ENCODE data around the gene FAM20C. TPM values are rescaled to one million over a fixed set of nuclear protein-coding genes. Genes with fewer than 3 reads are reported as not detected.

Gene FAM20C
- total RNA-seq, 3 donors from 2014 or later (not counting 1 experiment from before 2014, with no cell fraction given), result 1.2 to 8.6 (median 3.9) TPM

- Histone ChIP-seq H3K4me3 (ENCODE audit: low read length) (no peak overlapping the region), H3K9me3 (ENCODE audit: control insufficient read depth, insufficient read depth, low read length) (no peaks in the 10 kb centered on the region), H3K4me1 (ENCODE audit: control insufficient read depth, insufficient read depth, low read length) (no peaks in the 10 kb centered on the region), H3K27me3 (ENCODE audit: control insufficient read depth, insufficient read depth, low read length) (no peaks in the 10 kb centered on the region), H3K36me3 (ENCODE audit: control insufficient read depth, insufficient read depth, low read length) (no peaks in the 10 kb centered on the region), H3K27ac (ENCODE audit: low read length) (no peak overlapping the region)
- 92% methylated on average over 34 of the region's 34 CpGs for WGBS (ENCODE audit: insufficient coverage)
- Mint-ChIP-seq H3K4me1 (no peaks in the 10 kb centered on the region), H3K9me3 (no peaks in the 10 kb centered on the region), H3K36me3 (no peaks in the 10 kb centered on the region), H3K27me3 (ENCODE audit: low read depth in 2 of 2) (no peaks in the 10 kb centered on the region), H3K27ac (no peak overlapping the region), H3K4me3 (no peak overlapping the region)
- DNase-seq (no peak), ATAC-seq (no peak)
- TF ChIP-seq, protein P1, sequence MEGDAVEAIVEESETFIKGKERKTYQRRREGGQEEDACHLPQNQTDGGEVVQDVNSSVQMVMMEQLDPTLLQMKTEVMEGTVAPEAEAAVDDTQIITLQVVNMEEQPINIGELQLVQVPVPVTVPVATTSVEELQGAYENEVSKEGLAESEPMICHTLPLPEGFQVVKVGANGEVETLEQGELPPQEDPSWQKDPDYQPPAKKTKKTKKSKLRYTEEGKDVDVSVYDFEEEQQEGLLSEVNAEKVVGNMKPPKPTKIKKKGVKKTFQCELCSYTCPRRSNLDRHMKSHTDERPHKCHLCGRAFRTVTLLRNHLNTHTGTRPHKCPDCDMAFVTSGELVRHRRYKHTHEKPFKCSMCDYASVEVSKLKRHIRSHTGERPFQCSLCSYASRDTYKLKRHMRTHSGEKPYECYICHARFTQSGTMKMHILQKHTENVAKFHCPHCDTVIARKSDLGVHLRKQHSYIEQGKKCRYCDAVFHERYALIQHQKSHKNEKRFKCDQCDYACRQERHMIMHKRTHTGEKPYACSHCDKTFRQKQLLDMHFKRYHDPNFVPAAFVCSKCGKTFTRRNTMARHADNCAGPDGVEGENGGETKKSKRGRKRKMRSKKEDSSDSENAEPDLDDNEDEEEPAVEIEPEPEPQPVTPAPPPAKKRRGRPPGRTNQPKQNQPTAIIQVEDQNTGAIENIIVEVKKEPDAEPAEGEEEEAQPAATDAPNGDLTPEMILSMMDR (IDR thresholded peaks at IDR 0.05), result no peak
- intact Hi-C loops (cut with micrococcal nuclease), result no loop called here
These were observed 43.4 kb downstream of the FAM20C start for GRCh38 chr7:235576-236395.

GRCh38 chr7:236967-237366, 44.6 kb downstream of the FAM20C start:
- Histone ChIP-seq H3K27me3 (ENCODE audit: control insufficient read depth, insufficient read depth, low read length) (no peaks in the 10 kb centered on the region), H3K27ac (ENCODE audit: low read length) (no peak overlapping the region), H3K9me3 (ENCODE audit: control insufficient read depth, insufficient read depth, low read length) (no peaks in the 10 kb centered on the region), H3K36me3 (ENCODE audit: control insufficient read depth, insufficient read depth, low read length) (no peaks in the 10 kb centered on the region), H3K4me3 (ENCODE audit: low read length) (no peak overlapping the region), H3K4me1 (ENCODE audit: control insufficient read depth, insufficient read depth, low read length) (no peaks in the 10 kb centered on the region)
- Mint-ChIP-seq H3K27me3 (ENCODE audit: low read depth in 2 of 2) (no peaks in the 10 kb centered on the region), H3K27ac (no peak overlapping the region), H3K4me1 (no peaks in the 10 kb centered on the region), H3K36me3 (no peaks in the 10 kb centered on the region), H3K9me3 (no peaks in the 10 kb centered on the region), H3K4me3 (no peak overlapping the region)
- TF ChIP-seq, protein P1 (IDR thresholded peaks at IDR 0.05), result no peak
- WGBS (ENCODE audit: insufficient coverage), result 88% methylated on average over 8 of the region's 8 CpGs
- ATAC-seq (no peak), DNase-seq (no peak)
- intact Hi-C loops (cut with micrococcal nuclease), result no loop called here

DNA sequence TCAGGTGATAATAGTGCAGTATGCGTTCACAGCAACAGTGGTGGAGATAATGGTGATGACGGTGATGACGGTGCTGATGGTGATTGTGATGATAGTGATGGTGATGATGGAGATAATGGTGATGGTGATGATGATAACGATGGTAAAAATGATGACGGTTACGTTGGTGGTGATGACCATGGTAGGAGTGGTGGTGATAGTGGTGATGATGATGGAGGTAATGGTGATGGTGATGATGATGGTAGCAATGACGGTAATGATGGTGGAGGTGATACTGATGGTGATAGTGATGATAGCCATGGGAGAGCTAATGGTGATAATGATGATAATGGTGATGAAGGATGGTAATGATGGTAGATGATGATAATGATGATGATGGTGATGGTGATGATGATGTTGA, 45.0 kb downstream of the FAM20C start:
- WGBS (ENCODE audit: insufficient coverage), result 82% methylated on average over 7 of the region's 7 CpGs
- intact Hi-C loops (cut with micrococcal nuclease), result no loop called here
- no peaks in the 10 kb centered on the region for H3K4me1 Mint-ChIP-seq
- no peaks in the 10 kb centered on the region for H3K36me3 Mint-ChIP-seq
- Histone ChIP-seq H3K27me3 (ENCODE audit: control insufficient read depth, insufficient read depth, low read length) (no peaks in the 10 kb centered on the region), H3K9me3 (ENCODE audit: control insufficient read depth, insufficient read depth, low read length) (no peaks in the 10 kb centered on the region), H3K36me3 (ENCODE audit: control insufficient read depth, insufficient read depth, low read length) (no peaks in the 10 kb centered on the region), H3K4me3 (ENCODE audit: low read length) (no peak overlapping the region), H3K4me1 (ENCODE audit: control insufficient read depth, insufficient read depth, low read length) (no peaks in the 10 kb centered on the region), H3K27ac (ENCODE audit: low read length) (no peak overlapping the region)
- H3K27ac Mint-ChIP-seq, result no peak overlapping the region
- ATAC-seq (no peak), DNase-seq (no peak)
- H3K4me3 Mint-ChIP-seq, result no peak overlapping the region
- TF ChIP-seq, protein P1 (IDR thresholded peaks at IDR 0.05), result no peak
- H3K9me3 Mint-ChIP-seq, result no peaks in the 10 kb centered on the region
- H3K27me3 Mint-ChIP-seq (ENCODE audit: low read depth in 2 of 2), result no peaks in the 10 kb centered on the region

All from natural killer cell (primary cell).